ENCODE measurements around the gene TCAP. TPM values are rescaled to one million over a fixed set of nuclear protein-coding genes. Genes with fewer than 3 reads are reported as not detected.

The TCAP gene
- total RNA-seq, 2 donors from 2014 or later: 1.5 to 1.9 TPM

DNA sequence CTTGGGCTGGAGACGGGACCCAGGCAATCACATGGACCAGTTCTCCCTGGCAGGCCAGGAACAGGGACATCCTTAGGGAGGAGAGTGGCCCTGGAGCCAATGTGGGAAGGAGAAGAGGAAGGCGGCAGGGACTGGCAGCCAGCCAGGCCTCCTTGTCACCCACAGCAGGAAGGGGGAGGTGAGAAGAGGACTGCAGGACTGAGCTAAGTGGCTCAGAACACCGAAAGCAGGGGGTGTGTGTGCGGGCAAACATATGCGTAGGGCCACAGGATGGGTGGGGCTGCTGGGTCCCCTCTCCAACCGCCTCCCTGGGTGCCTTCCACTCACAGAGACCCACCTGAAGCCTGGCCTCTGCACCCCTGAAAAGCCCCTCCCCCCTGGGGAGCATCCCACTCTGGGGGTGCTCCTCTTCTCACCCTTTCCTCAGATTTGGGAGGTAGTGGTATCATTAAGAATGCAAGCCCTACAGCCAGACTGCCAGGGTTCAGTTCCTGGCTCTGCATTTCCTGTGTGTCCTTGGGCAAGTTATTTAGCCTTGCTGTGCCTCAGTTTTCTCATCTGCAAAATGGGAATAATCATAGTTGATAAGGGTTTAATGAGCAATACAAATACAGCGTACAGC lies 11.2 kb downstream of the TCAP start:
- Mint-ChIP-seq H3K36me3 (ENCODE audit: low read depth) (peaks cover 28% of the 10 kb centered on the region), H3K27ac (no peak overlapping the region)
- no peak overlapping the region for H3K27ac ChIP-seq (ENCODE audit: low read depth, low read length)

DNA sequence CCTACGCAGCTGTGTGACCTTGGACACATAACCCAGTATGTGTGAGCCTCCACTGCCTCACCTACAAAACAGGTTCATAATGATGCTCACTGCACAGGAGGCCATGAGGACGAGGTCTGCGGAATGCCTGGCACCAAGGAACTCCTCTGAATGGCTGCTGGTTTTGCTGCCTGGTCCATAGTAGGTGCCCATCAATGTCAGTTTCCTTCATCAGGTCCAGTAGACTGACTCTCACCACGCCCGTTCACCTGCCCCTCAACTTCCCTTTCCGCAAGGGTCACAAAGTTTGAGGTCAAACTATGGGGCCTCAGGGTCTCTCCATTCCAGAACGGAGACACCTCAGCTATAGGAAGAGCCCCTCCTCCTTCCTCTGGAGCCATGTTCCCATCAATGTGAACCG lies 11.9 kb downstream of the TCAP start:
- Histone ChIP-seq H3K9me3 (ENCODE audit: control insufficient read depth, low read length) (no peaks in the 10 kb centered on the region), H3K4me3 (ENCODE audit: low read length) (no peak overlapping the region), H3K27ac (ENCODE audit: low read depth, low read length) (no peak overlapping the region), H3K9ac (ENCODE audit: extremely low read depth, low read length, poor library complexity, severe bottlenecking) (no peak overlapping the region), H3K36me3 (ENCODE audit: control insufficient read depth, insufficient read depth, low read length) (peaks cover 5% of the 10 kb centered on the region), H3K27me3 (ENCODE audit: control insufficient read depth, insufficient read depth, low read length, poor library complexity, severe bottlenecking) (no peaks in the 10 kb centered on the region), H3K4me1 (ENCODE audit: control insufficient read depth, insufficient read depth, low read length) (no peaks in the 10 kb centered on the region)
- no peak overlapping the region for H3K27ac Mint-ChIP-seq
- H3K4me3 Mint-ChIP-seq: no peak overlapping the region
- H3K36me3 Mint-ChIP-seq (ENCODE audit: low read depth): peaks cover 31% of the 10 kb centered on the region
- DNase-seq: no peak
- H3K9me3 Mint-ChIP-seq: no peaks in the 10 kb centered on the region
- H3K4me1 Mint-ChIP-seq: peaks cover 17% of the 10 kb centered on the region
- H3K27me3 Mint-ChIP-seq (ENCODE audit: insufficient read depth): peaks cover 2% of the 10 kb centered on the region
- TF ChIP-seq, protein P1, sequence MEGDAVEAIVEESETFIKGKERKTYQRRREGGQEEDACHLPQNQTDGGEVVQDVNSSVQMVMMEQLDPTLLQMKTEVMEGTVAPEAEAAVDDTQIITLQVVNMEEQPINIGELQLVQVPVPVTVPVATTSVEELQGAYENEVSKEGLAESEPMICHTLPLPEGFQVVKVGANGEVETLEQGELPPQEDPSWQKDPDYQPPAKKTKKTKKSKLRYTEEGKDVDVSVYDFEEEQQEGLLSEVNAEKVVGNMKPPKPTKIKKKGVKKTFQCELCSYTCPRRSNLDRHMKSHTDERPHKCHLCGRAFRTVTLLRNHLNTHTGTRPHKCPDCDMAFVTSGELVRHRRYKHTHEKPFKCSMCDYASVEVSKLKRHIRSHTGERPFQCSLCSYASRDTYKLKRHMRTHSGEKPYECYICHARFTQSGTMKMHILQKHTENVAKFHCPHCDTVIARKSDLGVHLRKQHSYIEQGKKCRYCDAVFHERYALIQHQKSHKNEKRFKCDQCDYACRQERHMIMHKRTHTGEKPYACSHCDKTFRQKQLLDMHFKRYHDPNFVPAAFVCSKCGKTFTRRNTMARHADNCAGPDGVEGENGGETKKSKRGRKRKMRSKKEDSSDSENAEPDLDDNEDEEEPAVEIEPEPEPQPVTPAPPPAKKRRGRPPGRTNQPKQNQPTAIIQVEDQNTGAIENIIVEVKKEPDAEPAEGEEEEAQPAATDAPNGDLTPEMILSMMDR (conservative IDR thresholded peaks at IDR 0.05): no peak
- 94 to 97% methylated on average over 6 to 7 of the region's 8 CpGs for WGBS, 2 experiments (ENCODE audit: insufficient coverage in 1 of 2, insufficient read length in 1 of 2)

More for the DNA sequence above, 11.2 kb downstream of the TCAP start:
- Histone ChIP-seq H3K9me3 (ENCODE audit: control insufficient read depth, low read length) (no peaks in the 10 kb centered on the region), H3K27me3 (ENCODE audit: control insufficient read depth, insufficient read depth, low read length, poor library complexity, severe bottlenecking) (peaks cover 1% of the 10 kb centered on the region), H3K4me3 (ENCODE audit: low read length) (no peak overlapping the region), H3K4me1 (ENCODE audit: control insufficient read depth, insufficient read depth, low read length) (no peaks in the 10 kb centered on the region), H3K36me3 (ENCODE audit: control insufficient read depth, insufficient read depth, low read length) (peaks cover 5% of the 10 kb centered on the region), H3K9ac (ENCODE audit: extremely low read depth, low read length, poor library complexity, severe bottlenecking) (no peak overlapping the region)
- H3K9me3 Mint-ChIP-seq: no peaks in the 10 kb centered on the region
- TF ChIP-seq, protein P1 (conservative IDR thresholded peaks at IDR 0.05): no peak
- no peak overlapping the region for H3K4me3 Mint-ChIP-seq
- peaks cover 17% of the 10 kb centered on the region for H3K4me1 Mint-ChIP-seq
- peak; percentile 87 for DNase-seq
- 84 to 100% methylated on average over 4 to 7 of the region's 7 CpGs for WGBS, 2 experiments (ENCODE audit: insufficient coverage in 1 of 2, insufficient read length in 1 of 2)
- peaks cover 5% of the 10 kb centered on the region for H3K27me3 Mint-ChIP-seq (ENCODE audit: insufficient read depth)

DNA sequence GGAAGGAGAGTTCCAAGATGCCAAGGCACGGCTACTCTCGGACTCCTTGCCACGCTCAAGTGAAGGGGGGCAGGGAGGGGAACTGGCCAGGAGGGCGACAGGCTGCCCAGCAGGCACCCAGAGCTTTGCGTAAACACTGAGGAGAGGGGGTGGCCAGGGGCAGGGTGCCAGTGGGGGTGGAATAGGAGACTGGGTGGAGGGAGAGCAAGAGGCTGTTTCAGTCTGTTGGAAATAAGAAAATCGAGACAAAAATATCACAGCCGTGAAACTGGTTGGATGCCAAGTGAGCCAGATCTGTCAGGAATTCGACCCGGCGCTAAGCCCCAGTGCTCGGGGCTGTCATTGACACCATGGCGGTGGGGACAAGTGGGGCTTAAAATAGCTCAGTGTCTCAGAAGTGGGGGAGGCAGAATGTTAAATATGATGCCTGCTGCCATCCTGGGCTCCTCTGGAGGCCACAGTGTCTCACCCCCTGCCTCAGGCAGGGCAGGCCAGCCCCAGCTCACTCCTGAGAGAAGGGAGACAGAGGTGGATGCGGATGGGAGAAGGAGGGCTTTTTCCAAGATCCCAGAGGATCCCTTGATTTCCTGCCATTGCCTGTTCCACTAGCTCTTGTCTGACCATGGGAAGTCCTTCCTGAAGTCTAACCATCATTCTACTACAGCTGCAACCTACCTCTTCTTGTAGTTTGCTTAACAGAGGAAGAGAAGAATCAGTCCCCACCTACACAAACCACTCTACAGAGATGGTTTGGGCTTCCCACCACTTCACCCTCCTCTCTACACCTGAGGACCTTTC lies 12.6 kb downstream of the TCAP start:
- Mint-ChIP-seq H3K4me3 (no peak overlapping the region), H3K9me3 (no peaks in the 10 kb centered on the region), H3K36me3 (ENCODE audit: low read depth) (peaks cover 36% of the 10 kb centered on the region), H3K27me3 (ENCODE audit: insufficient read depth) (no peaks in the 10 kb centered on the region), H3K27ac (peak overlapping the region; percentile 25), H3K4me1 (peaks cover 15% of the 10 kb centered on the region)
- no peak overlapping the region for H3K9ac ChIP-seq (ENCODE audit: extremely low read depth, low read length, poor library complexity, severe bottlenecking)
- TF ChIP-seq, protein P1 (conservative IDR thresholded peaks at IDR 0.05): no peak
- H3K4me1 ChIP-seq (ENCODE audit: control insufficient read depth, insufficient read depth, low read length): no peaks in the 10 kb centered on the region
- H3K36me3 ChIP-seq (ENCODE audit: control insufficient read depth, insufficient read depth, low read length): peaks cover 5% of the 10 kb centered on the region
- DNase-seq: no peak
- no peak overlapping the region for H3K27ac ChIP-seq (ENCODE audit: low read depth, low read length)
- no peaks in the 10 kb centered on the region for H3K27me3 ChIP-seq (ENCODE audit: control insufficient read depth, insufficient read depth, low read length, poor library complexity, severe bottlenecking)
- 90% methylated on average over 12 to 13 of the region's 13 CpGs for WGBS, 2 experiments (ENCODE audit: insufficient coverage in 1 of 2, insufficient read length in 1 of 2)
- H3K4me3 ChIP-seq (ENCODE audit: low read length): no peak overlapping the region
- no peaks in the 10 kb centered on the region for H3K9me3 ChIP-seq (ENCODE audit: control insufficient read depth, low read length)

Data from endodermal cell (in vitro differentiated cells).